ENCODE data around the gene AEBP2. TPM values are rescaled to one million over a fixed set of nuclear protein-coding genes. Genes with fewer than 3 reads are reported as not detected.

The AEBP2 gene
- total and polyA plus RNA-seq, 2 of the 13 experiments (the other 11 are each of a cell fraction or from before 2014, with no cell fraction given), result 9.2 to 17.9 TPM

- TF ChIP-seq ZNF362 (CRISPR knock-in tag; IDR thresholded peaks at IDR 0.05; ENCODE audit: borderline replicate concordance), result no peak
- no peak for TF ChIP-seq FIP1L1 (IDR thresholded peaks at IDR 0.05; ENCODE audit: borderline replicate concordance, insufficient read depth, low read depth, low read length)
- no peak for TF ChIP-seq ZBTB49 (CRISPR knock-in tag; IDR thresholded peaks at IDR 0.05; ENCODE audit: borderline replicate concordance)
- TF ChIP-seq ZC3H13 (CRISPR knock-in tag; IDR thresholded peaks at IDR 0.05), result no peak
- no peak for TF ChIP-seq ZNF775 (CRISPR knock-in tag; IDR thresholded peaks at IDR 0.05; ENCODE audit: borderline replicate concordance)
These were observed 4.8 kb upstream of the AEBP2 start (continued) for GRCh38 chr12:19434538-19434937.

- WGBS (ENCODE audit: low lambda C conversion rate), result 72% methylated on average over 10 of the region's 10 CpGs
- Histone ChIP-seq H4K20me1 (ENCODE audit: insufficient read depth, low read length) (peaks cover 7% of the 10 kb centered on the region), H3K4me2 (ENCODE audit: low read depth, low read length) (no peak overlapping the region), H3K79me2 (ENCODE audit: insufficient read depth, low read length) (peaks cover 9% of the 10 kb centered on the region), H3K4me3 (replicated peaks in 1 of 3; ENCODE audit: insufficient read depth in 1 of 3, low read depth in 2 of 3, low read length in 3 of 3) (no peak overlapping the region), H3K36me3 (replicated peaks in 1 of 2; ENCODE audit: control insufficient read depth in 1 of 2, insufficient read depth in 2 of 2, low read length in 2 of 2) (no peaks in the 10 kb centered on the region), H3K27ac (ENCODE audit: extremely low read length, insufficient read depth, low read length) (no peak overlapping the region), H3K4me1 (ENCODE audit: insufficient read depth, low read length) (peaks cover 27% of the 10 kb centered on the region), H3K27me3 (ENCODE audit: control insufficient read depth in 1 of 2, insufficient read depth in 2 of 2, low read length in 2 of 2) (no peaks in the 10 kb centered on the region), H3K9me3 (ENCODE audit: low read length) (no peaks in the 10 kb centered on the region), H3K9ac (ENCODE audit: insufficient read depth, low read depth, low read length) (no peak overlapping the region), H2AFZ (ENCODE audit: low read length) (no peak overlapping the region)
- in situ Hi-C loops (cut with HindIII; ENCODE audit: extremely low pct_ligation_motif_present, low pct_unique_long_range_greater_than_20kb), result no loop called here
- DNase-seq (ENCODE audit: low spot score) (no peak), FAIRE-seq (no peak), ATAC-seq (no peak)
- POLR2A ChIA-PET, result no interaction called here
- CTCF ChIA-PET (ENCODE audit: low intra/inter-chr PET ratio, low total read pairs), result no interaction called here
- no TSS peak for BruUV-seq (replicated peaks)
- intact Hi-C loops (cut with micrococcal nuclease; ENCODE audit: unreplicated experiment), result loop anchor here (5.0 kb wide), 1 partner anchor 34 kb away; no protein-coding TSS in a partner anchor
- TF ChIP-seq HBP1 (CRISPR knock-in tag; IDR thresholded peaks at IDR 0.05; ENCODE audit: low read depth) (no peak), ZNF281 (CRISPR knock-in tag; IDR thresholded peaks at IDR 0.05; ENCODE audit: borderline replicate concordance) (no peak), ZNF530 (CRISPR knock-in tag; IDR thresholded peaks at IDR 0.05; ENCODE audit: low read depth) (no peak), RBM39 (IDR thresholded peaks at IDR 0.05; ENCODE audit: low read depth, low read length, poor library complexity, severe bottlenecking) (no peak), PHB2 (IDR thresholded peaks at IDR 0.05; ENCODE audit: partially characterized antibody) (no peak), HOXA3 (CRISPR knock-in tag; IDR thresholded peaks at IDR 0.05) (no peak), GZF1 (CRISPR knock-in tag; IDR thresholded peaks at IDR 0.05) (no peak)
These were observed 3.3 kb upstream of the AEBP2 start for GRCh38 chr12:19435831-19436497.
